ENCODE results near the gene SPG11. TPM values are rescaled to one million over a fixed set of nuclear protein-coding genes. Genes with fewer than 3 reads are reported as not detected.
"Not testable (repeated sequence)": the region's sequence is repeated elsewhere in the genome, so short reads cannot be mapped to it uniquely, and the experiment has no call there.

SPG11 gene
- total RNA-seq, 1 experiment from 2014 or later = 55.0 TPM

DNA sequence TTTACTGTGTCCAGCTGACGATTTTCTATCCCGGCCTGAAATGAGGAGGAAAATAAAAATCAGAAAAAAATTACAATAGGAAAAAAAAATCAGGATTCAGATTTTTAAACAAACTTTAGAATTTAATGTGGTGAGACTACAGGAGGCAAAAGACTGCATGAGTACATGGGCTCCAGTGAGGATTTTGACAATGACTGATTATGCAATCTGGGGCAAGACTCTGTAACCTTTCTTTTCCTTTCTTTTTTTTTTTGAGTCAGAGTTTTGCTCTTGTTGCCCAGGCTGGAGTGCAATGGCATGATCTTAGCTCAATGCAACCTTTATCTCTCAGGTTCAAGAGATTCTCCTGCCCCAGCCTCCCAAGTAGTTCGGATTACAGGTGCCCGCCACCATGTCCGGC lies 29.9 kb downstream of the SPG11 start:
- ChIA-PET CTCF (no interaction called here), POLR2A (interaction anchor here (0.5 kb wide), 1 partner anchor 104 kb away, joined by 9 read pairs; no protein-coding TSS in a partner anchor)
- intact Hi-C loops (cut with micrococcal nuclease; ENCODE audit: unreplicated experiment) (no loop called here), in situ Hi-C loops (cut with HindIII; ENCODE audit: low pct_unique_long_range_greater_than_20kb, low sequenced_read_pairs) (no loop called here)
- Histone ChIP-seq H3K9me3 (ENCODE audit: control insufficient read depth, insufficient read depth, low read depth, low read length) (no peaks in the 10 kb centered on the region), H3K27me3 (ENCODE audit: control insufficient read depth, insufficient read depth, low read length) (no peaks in the 10 kb centered on the region), H3K4me3 (ENCODE audit: low read depth in 2 of 2, low read length in 2 of 2) (no peak overlapping the region), H3K27ac (ENCODE audit: low read length) (no peak overlapping the region), H3K4me1 (ENCODE audit: control insufficient read depth, insufficient read depth, low read length) (no peaks in the 10 kb centered on the region), H3K36me3 (ENCODE audit: control insufficient read depth, insufficient read depth, low read length) (peaks cover 11% of the 10 kb centered on the region)
- TF ChIP-seq SIN3A (IDR thresholded peaks at IDR 0.05; ENCODE audit: borderline replicate concordance, insufficient read depth, low read depth, low read length) (no peak), TCF7L2 (IDR thresholded peaks at IDR 0.05; ENCODE audit: low read depth, low read length) (no peak), POLR2AphosphoS5 (IDR thresholded peaks at IDR 0.05; ENCODE audit: low read depth, low read length) (no peak)
- TF ChIP-seq, protein P1, sequence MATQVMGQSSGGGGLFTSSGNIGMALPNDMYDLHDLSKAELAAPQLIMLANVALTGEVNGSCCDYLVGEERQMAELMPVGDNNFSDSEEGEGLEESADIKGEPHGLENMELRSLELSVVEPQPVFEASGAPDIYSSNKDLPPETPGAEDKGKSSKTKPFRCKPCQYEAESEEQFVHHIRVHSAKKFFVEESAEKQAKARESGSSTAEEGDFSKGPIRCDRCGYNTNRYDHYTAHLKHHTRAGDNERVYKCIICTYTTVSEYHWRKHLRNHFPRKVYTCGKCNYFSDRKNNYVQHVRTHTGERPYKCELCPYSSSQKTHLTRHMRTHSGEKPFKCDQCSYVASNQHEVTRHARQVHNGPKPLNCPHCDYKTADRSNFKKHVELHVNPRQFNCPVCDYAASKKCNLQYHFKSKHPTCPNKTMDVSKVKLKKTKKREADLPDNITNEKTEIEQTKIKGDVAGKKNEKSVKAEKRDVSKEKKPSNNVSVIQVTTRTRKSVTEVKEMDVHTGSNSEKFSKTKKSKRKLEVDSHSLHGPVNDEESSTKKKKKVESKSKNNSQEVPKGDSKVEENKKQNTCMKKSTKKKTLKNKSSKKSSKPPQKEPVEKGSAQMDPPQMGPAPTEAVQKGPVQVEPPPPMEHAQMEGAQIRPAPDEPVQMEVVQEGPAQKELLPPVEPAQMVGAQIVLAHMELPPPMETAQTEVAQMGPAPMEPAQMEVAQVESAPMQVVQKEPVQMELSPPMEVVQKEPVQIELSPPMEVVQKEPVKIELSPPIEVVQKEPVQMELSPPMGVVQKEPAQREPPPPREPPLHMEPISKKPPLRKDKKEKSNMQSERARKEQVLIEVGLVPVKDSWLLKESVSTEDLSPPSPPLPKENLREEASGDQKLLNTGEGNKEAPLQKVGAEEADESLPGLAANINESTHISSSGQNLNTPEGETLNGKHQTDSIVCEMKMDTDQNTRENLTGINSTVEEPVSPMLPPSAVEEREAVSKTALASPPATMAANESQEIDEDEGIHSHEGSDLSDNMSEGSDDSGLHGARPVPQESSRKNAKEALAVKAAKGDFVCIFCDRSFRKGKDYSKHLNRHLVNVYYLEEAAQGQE (IDR thresholded peaks at IDR 0.05; ENCODE audit: insufficient read depth in 1 of 2, low read depth in 2 of 2, low read length in 1 of 2) = no peak
- TF ChIP-seq, protein P2, sequence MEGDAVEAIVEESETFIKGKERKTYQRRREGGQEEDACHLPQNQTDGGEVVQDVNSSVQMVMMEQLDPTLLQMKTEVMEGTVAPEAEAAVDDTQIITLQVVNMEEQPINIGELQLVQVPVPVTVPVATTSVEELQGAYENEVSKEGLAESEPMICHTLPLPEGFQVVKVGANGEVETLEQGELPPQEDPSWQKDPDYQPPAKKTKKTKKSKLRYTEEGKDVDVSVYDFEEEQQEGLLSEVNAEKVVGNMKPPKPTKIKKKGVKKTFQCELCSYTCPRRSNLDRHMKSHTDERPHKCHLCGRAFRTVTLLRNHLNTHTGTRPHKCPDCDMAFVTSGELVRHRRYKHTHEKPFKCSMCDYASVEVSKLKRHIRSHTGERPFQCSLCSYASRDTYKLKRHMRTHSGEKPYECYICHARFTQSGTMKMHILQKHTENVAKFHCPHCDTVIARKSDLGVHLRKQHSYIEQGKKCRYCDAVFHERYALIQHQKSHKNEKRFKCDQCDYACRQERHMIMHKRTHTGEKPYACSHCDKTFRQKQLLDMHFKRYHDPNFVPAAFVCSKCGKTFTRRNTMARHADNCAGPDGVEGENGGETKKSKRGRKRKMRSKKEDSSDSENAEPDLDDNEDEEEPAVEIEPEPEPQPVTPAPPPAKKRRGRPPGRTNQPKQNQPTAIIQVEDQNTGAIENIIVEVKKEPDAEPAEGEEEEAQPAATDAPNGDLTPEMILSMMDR (IDR thresholded peaks at IDR 0.05) = no peak
- no TSS peak for BruUV-seq (replicated peaks)
- ATAC-seq (no peak), DNase-seq (ENCODE audit: low read depth, low spot score) (no peak)

DNA sequence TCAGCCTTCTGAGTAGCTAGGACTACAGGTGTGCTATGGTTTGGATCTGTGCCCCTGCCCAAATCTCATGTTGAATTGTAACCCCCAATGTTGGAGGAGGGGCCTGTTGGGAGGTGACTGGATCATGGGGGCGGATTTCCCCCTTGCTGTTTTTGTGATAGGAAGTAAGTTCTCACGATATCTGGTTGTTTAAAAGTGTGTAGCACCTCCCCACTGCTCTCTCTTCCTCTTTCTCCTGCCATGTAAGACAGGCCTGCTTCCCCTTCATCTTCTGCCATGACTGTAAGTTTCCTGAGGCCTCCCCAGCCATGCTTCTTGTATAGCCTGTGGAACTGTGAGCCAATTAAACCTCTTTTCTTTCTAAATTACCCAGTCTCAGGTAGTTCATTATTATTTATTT lies 38.2 kb downstream of the SPG11 start:
- in situ Hi-C loops (cut with HindIII; ENCODE audit: low pct_unique_long_range_greater_than_20kb, low sequenced_read_pairs); H3K27me3 ChIP-seq (ENCODE audit: control insufficient read depth, insufficient read depth, low read length); CTCF ChIA-PET; BruUV-seq (replicated peaks); H3K4me1 ChIP-seq (ENCODE audit: control insufficient read depth, insufficient read depth, low read length); H3K4me3 ChIP-seq (ENCODE audit: low read depth in 2 of 2, low read length in 2 of 2); H3K9me3 ChIP-seq (ENCODE audit: control insufficient read depth, insufficient read depth, low read depth, low read length); H3K27ac ChIP-seq (ENCODE audit: low read length); DNase-seq (ENCODE audit: low read depth, low spot score); POLR2A ChIA-PET; ATAC-seq; intact Hi-C loops (cut with micrococcal nuclease; ENCODE audit: unreplicated experiment): not testable (repeated sequence)
- H3K36me3 ChIP-seq (ENCODE audit: control insufficient read depth, insufficient read depth, low read length) = peaks cover 20% of the 10 kb centered on the region

DNA sequence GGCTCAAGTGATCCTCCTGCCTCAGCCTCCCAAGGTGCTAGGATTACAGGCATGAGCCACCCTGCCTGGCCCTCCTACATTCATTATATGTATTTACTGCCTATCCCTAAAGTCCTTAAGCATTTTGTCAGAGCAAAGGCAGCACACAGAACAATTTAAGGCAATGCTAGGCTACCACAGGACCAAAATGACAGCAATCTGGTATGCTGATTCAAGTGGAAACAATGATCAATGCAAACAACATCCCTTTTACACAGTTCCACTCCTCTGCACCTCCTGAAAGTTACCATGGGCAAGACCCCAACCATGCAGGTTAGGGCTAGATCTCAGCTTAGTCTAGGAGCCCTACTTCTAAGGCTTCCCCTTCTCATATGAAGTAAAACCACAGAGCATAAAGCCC lies 40.3 kb downstream of the SPG11 start:
- DNase-seq (ENCODE audit: low read depth, low spot score) (no peak), ATAC-seq (no peak)
- TF ChIP-seq, protein P1 (IDR thresholded peaks at IDR 0.05; ENCODE audit: insufficient read depth in 1 of 2, low read depth in 2 of 2, low read length in 1 of 2) = no peak
- TF ChIP-seq, protein P2 (IDR thresholded peaks at IDR 0.05) = no peak
- no peak for TF ChIP-seq TCF7L2 (IDR thresholded peaks at IDR 0.05; ENCODE audit: low read depth, low read length)
- Histone ChIP-seq H3K4me3 (ENCODE audit: low read depth in 2 of 2, low read length in 2 of 2) (no peak overlapping the region), H3K27me3 (ENCODE audit: control insufficient read depth, insufficient read depth, low read length) (no peaks in the 10 kb centered on the region), H3K27ac (ENCODE audit: low read length) (no peak overlapping the region), H3K9me3 (ENCODE audit: control insufficient read depth, insufficient read depth, low read depth, low read length) (no peaks in the 10 kb centered on the region), H3K4me1 (ENCODE audit: control insufficient read depth, insufficient read depth, low read length) (no peaks in the 10 kb centered on the region), H3K36me3 (ENCODE audit: control insufficient read depth, insufficient read depth, low read length) (peaks cover 8% of the 10 kb centered on the region)
- ChIA-PET POLR2A (no interaction called here), CTCF (interaction anchor here (0.6 to 0.8 kb wide), 2 partner anchors 13 to 115 kb away, joined by 3 to 5 read pairs; no protein-coding TSS in a partner anchor)
- BruUV-seq (replicated peaks) = no TSS peak
- intact Hi-C loops (cut with micrococcal nuclease; ENCODE audit: unreplicated experiment) = no loop called here
- in situ Hi-C loops (cut with HindIII; ENCODE audit: low pct_unique_long_range_greater_than_20kb, low sequenced_read_pairs) = no loop called here

All from Panc1 (cell line).